ENCODE results near the gene SNCAIP.

The SNCAIP gene

DNA sequence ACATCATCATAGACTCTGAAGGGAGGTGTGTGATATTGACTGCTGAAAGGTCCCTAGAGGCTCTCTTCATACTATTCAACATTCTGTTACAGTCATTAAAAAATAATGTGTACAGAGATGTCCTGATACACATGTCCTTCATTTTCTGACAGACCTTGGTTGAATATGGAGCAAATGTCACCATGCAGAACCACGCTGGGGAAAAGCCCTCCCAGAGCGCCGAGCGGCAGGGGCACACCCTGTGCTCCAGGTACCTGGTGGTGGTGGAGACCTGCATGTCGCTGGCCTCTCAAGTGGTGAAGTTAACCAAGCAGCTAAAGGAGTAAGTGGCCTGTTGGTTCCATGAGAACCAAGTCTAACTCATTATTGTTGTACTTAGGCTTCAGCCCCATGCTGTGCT, 132.4 kb downstream of the SNCAIP start:
- Histone ChIP-seq H4K5ac (ENCODE audit: low read length) (no peak overlapping the region), H3K56ac (ENCODE audit: low read length) (no peak overlapping the region), H3K4me3 (ENCODE audit: low read length) (no peak overlapping the region), H3K4me1 (ENCODE audit: control insufficient read depth, low read depth, low read length) (no peaks in the 10 kb centered on the region), H3K9ac (ENCODE audit: low read length) (no peak overlapping the region), H3K4ac (ENCODE audit: low read depth, low read length) (no peak overlapping the region), H2BK120ac (ENCODE audit: low read depth, low read length) (no peak overlapping the region), H4K8ac (ENCODE audit: low read depth, low read length) (no peak overlapping the region), H3K79me1 (ENCODE audit: low read length) (no peaks in the 10 kb centered on the region), H2AK5ac (ENCODE audit: low read length) (no peak overlapping the region), H3K18ac (ENCODE audit: low read length) (no peak overlapping the region), H3K23ac (ENCODE audit: low read length) (no peak overlapping the region), H3K27me3 (ENCODE audit: insufficient read depth, low read length, poor library complexity) (no peaks in the 10 kb centered on the region), H2BK5ac (ENCODE audit: low read length) (no peak overlapping the region), H3K4me2 (ENCODE audit: low read length) (no peak overlapping the region), H2BK15ac (replicated peaks; ENCODE audit: low read depth) (no peak overlapping the region), H3K27ac (ENCODE audit: low read depth, low read length) (no peak overlapping the region), H3K79me2 (ENCODE audit: control insufficient read depth, insufficient read depth, low read length) (no peaks in the 10 kb centered on the region), H3K36me3 (ENCODE audit: control insufficient read depth, insufficient read depth, low read length) (no peaks in the 10 kb centered on the region)
- no CpG with 5 or more reads among the region's 5 CpGs for WGBS (ENCODE audit: extremely low coverage, insufficient coverage, low lambda C conversion rate)
- no peak for DNase-seq

DNA sequence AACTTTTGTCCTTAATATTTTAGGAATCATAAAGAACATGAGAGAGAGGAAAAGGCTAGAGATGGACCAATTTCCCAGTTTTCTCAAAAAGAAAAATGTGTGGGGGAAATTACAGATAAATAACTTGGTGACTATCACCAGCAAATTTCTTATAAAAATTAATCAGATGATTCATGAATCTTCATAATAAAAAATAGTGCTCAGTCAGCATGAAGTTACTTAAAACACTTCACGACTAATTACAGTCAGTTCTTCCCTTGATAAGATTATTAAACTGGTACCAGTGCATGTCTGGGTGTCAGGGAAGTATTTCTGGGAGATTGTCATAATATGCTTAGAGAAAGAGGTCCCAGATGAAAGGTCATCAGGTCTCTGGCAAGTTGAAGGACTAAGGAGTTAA, 133.0 kb downstream of the SNCAIP start:
- H3K56ac ChIP-seq (ENCODE audit: low read length), result no peak overlapping the region
- no peak overlapping the region for H3K4ac ChIP-seq (ENCODE audit: low read depth, low read length)
- H3K4me3 ChIP-seq (ENCODE audit: low read length), result no peak overlapping the region
- H2AK5ac ChIP-seq (ENCODE audit: low read length), result no peak overlapping the region
- no peak overlapping the region for H4K8ac ChIP-seq (ENCODE audit: low read depth, low read length)
- no peak overlapping the region for H3K27ac ChIP-seq (ENCODE audit: low read depth, low read length)
- no peak for DNase-seq
- no peaks in the 10 kb centered on the region for H3K4me1 ChIP-seq (ENCODE audit: control insufficient read depth, low read depth, low read length)
- H3K36me3 ChIP-seq (ENCODE audit: control insufficient read depth, insufficient read depth, low read length), result no peaks in the 10 kb centered on the region
- no peak overlapping the region for H2BK120ac ChIP-seq (ENCODE audit: low read depth, low read length)
- WGBS (ENCODE audit: extremely low coverage, insufficient coverage, low lambda C conversion rate), result no CpG with 5 or more reads among the region's 1 CpG
- H3K79me2 ChIP-seq (ENCODE audit: control insufficient read depth, insufficient read depth, low read length), result no peaks in the 10 kb centered on the region
- H4K5ac ChIP-seq (ENCODE audit: low read length), result no peak overlapping the region
- H3K18ac ChIP-seq (ENCODE audit: low read length), result no peak overlapping the region
- H3K4me2 ChIP-seq (ENCODE audit: low read length), result no peak overlapping the region
- no peak overlapping the region for H2BK15ac ChIP-seq (replicated peaks; ENCODE audit: low read depth)
- no peaks in the 10 kb centered on the region for H3K27me3 ChIP-seq (ENCODE audit: insufficient read depth, low read length, poor library complexity)
- H3K79me1 ChIP-seq (ENCODE audit: low read length), result no peaks in the 10 kb centered on the region
- H3K9ac ChIP-seq (ENCODE audit: low read length), result no peak overlapping the region
- no peak overlapping the region for H2BK5ac ChIP-seq (ENCODE audit: low read length)
- H3K23ac ChIP-seq (ENCODE audit: low read length), result no peak overlapping the region

DNA sequence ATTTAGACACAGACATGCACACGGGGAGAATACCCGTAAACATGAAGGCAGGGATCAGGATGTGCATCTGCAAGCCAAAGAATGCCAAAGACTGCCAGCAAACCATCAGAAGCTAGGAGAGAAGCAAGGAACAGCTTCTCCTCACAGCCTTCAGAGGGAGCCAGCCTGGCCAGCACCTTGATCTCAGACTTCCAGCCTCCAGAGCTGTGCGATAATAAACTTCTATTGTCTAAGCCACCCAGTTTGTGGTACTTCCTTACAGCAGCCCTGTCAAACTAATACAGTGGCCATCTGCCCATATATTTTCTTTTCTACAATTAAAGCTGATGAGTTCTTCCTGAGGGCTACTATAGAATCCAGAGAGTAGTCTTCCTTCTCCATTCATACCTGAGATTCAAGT, 135.0 kb downstream of the SNCAIP start:
- Histone ChIP-seq H2BK120ac (ENCODE audit: low read depth, low read length) (no peak overlapping the region), H2BK15ac (replicated peaks; ENCODE audit: low read depth) (no peak overlapping the region), H4K5ac (ENCODE audit: low read length) (no peak overlapping the region), H3K9ac (ENCODE audit: low read length) (no peak overlapping the region), H3K56ac (ENCODE audit: low read length) (no peak overlapping the region), H3K27ac (ENCODE audit: low read depth, low read length) (no peak overlapping the region), H3K4me2 (ENCODE audit: low read length) (no peak overlapping the region), H3K36me3 (ENCODE audit: control insufficient read depth, insufficient read depth, low read length) (no peaks in the 10 kb centered on the region), H2AK5ac (ENCODE audit: low read length) (no peak overlapping the region), H3K79me2 (ENCODE audit: control insufficient read depth, insufficient read depth, low read length) (no peaks in the 10 kb centered on the region), H3K79me1 (ENCODE audit: low read length) (no peaks in the 10 kb centered on the region), H3K18ac (ENCODE audit: low read length) (no peak overlapping the region), H3K23ac (ENCODE audit: low read length) (no peak overlapping the region), H3K4me3 (ENCODE audit: low read length) (no peak overlapping the region), H3K27me3 (ENCODE audit: insufficient read depth, low read length, poor library complexity) (no peaks in the 10 kb centered on the region), H3K4me1 (ENCODE audit: control insufficient read depth, low read depth, low read length) (no peaks in the 10 kb centered on the region), H3K4ac (ENCODE audit: low read depth, low read length) (no peak overlapping the region), H4K8ac (ENCODE audit: low read depth, low read length) (peak overlapping the region; percentile 39), H2BK5ac (ENCODE audit: low read length) (no peak overlapping the region)
- DNase-seq, result peak; percentile 8
- WGBS (ENCODE audit: extremely low coverage, insufficient coverage, low lambda C conversion rate), result no CpG with 5 or more reads among the region's 3 CpGs

DNA sequence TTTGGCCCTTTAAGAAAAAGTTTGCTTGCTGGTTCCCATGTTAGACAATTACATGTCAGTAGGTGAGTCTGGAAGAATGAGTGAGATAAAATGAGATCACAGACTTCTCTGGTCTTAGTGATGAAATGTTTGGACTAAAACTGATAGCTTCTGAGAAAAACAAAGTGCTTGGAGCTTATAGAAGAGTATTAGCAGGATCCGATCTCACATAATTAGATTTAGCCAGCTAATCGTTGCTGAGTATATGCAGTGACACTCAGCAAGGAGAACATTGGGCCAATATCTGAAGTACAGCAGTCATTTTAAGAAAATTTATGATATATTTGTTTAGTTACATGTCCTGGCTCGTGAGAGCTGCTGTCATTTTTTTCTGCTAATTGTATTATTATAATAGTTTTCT, 135.8 kb downstream of the SNCAIP start:
- H3K27me3 ChIP-seq (ENCODE audit: insufficient read depth, low read length, poor library complexity), result no peaks in the 10 kb centered on the region
- no CpG with 5 or more reads among the region's 3 CpGs for WGBS (ENCODE audit: extremely low coverage, insufficient coverage, low lambda C conversion rate)
- no peaks in the 10 kb centered on the region for H3K36me3 ChIP-seq (ENCODE audit: control insufficient read depth, insufficient read depth, low read length)
- no peak overlapping the region for H3K27ac ChIP-seq (ENCODE audit: low read depth, low read length)
- H3K4me2 ChIP-seq (ENCODE audit: low read length), result no peak overlapping the region
- no peaks in the 10 kb centered on the region for H3K79me1 ChIP-seq (ENCODE audit: low read length)
- no peaks in the 10 kb centered on the region for H3K4me1 ChIP-seq (ENCODE audit: control insufficient read depth, low read depth, low read length)
- H3K18ac ChIP-seq (ENCODE audit: low read length), result no peak overlapping the region
- no peak overlapping the region for H2BK120ac ChIP-seq (ENCODE audit: low read depth, low read length)
- no peak overlapping the region for H3K23ac ChIP-seq (ENCODE audit: low read length)
- H2BK5ac ChIP-seq (ENCODE audit: low read length), result no peak overlapping the region
- H3K9ac ChIP-seq (ENCODE audit: low read length), result no peak overlapping the region
- no peak overlapping the region for H3K56ac ChIP-seq (ENCODE audit: low read length)
- H2BK15ac ChIP-seq (replicated peaks; ENCODE audit: low read depth), result no peak overlapping the region
- DNase-seq, result no peak
- H3K79me2 ChIP-seq (ENCODE audit: control insufficient read depth, insufficient read depth, low read length), result no peaks in the 10 kb centered on the region
- H4K5ac ChIP-seq (ENCODE audit: low read length), result no peak overlapping the region
- H3K4ac ChIP-seq (ENCODE audit: low read depth, low read length), result no peak overlapping the region
- no peak overlapping the region for H2AK5ac ChIP-seq (ENCODE audit: low read length)
- no peak overlapping the region for H3K4me3 ChIP-seq (ENCODE audit: low read length)
- H4K8ac ChIP-seq (ENCODE audit: low read depth, low read length), result no peak overlapping the region

DNA sequence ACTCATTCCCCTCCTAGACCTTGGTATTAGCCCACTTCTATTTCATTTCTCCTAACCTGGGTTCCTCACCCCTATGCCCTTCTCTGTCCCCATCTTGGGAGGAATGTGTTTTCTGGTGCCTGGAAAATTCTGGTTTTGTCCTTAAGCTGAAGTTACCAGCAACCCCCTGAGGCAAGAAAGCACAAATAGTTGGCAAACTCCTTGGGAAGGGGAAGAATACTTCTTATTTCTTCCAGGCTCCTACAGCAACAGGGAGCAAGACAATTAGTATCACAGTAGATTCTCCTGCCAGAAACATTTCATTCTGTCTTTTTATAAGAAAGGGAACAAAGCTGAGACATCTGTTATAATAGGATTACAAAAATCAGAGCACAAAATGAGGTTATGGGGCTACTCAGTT, 142.5 kb downstream of the SNCAIP start:
- Histone ChIP-seq H3K4ac (ENCODE audit: low read depth, low read length) (no peak overlapping the region), H2AK5ac (ENCODE audit: low read length) (no peak overlapping the region), H3K36me3 (ENCODE audit: control insufficient read depth, insufficient read depth, low read length) (no peaks in the 10 kb centered on the region), H2BK5ac (ENCODE audit: low read length) (no peak overlapping the region), H3K56ac (ENCODE audit: low read length) (no peak overlapping the region), H3K27me3 (ENCODE audit: insufficient read depth, low read length, poor library complexity) (no peaks in the 10 kb centered on the region), H4K5ac (ENCODE audit: low read length) (no peak overlapping the region), H3K23ac (ENCODE audit: low read length) (no peak overlapping the region), H3K9ac (ENCODE audit: low read length) (no peak overlapping the region), H2BK120ac (ENCODE audit: low read depth, low read length) (no peak overlapping the region), H3K4me1 (ENCODE audit: control insufficient read depth, low read depth, low read length) (no peaks in the 10 kb centered on the region), H3K79me2 (ENCODE audit: control insufficient read depth, insufficient read depth, low read length) (no peaks in the 10 kb centered on the region), H2BK15ac (replicated peaks; ENCODE audit: low read depth) (no peak overlapping the region), H4K8ac (ENCODE audit: low read depth, low read length) (no peak overlapping the region), H3K27ac (ENCODE audit: low read depth, low read length) (no peak overlapping the region), H3K4me3 (ENCODE audit: low read length) (no peak overlapping the region), H3K4me2 (ENCODE audit: low read length) (no peak overlapping the region), H3K79me1 (ENCODE audit: low read length) (no peaks in the 10 kb centered on the region), H3K18ac (ENCODE audit: low read length) (no peak overlapping the region)
- peak; percentile 27 for DNase-seq

DNA sequence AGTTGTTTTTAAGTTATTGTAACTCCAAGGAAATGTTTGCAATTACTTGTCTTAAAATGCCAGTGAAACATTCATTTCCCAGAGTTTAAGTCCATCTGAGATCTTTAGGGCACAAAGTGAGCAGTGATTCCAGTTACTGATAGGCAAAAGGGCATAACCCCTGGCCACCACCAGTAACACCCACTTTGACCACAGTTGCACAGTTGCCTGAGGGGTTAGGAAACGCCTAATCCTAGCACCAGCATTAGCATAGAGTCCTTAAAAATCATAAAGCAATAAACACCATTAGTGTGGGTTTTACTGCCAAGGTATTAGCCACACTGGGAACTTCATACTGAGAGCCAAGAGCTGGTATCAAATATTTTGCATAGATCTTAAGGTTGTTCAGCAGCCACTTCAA, 143.9 kb downstream of the SNCAIP start:
- no peak overlapping the region for H3K18ac ChIP-seq (ENCODE audit: low read length)

More for the DNA sequence above, 143.9 kb downstream of the SNCAIP start:
- no CpG with 5 or more reads among the region's 1 CpG for WGBS (ENCODE audit: extremely low coverage, insufficient coverage, low lambda C conversion rate)
- Histone ChIP-seq H3K23ac (ENCODE audit: low read length) (no peak overlapping the region), H3K79me2 (ENCODE audit: control insufficient read depth, insufficient read depth, low read length) (no peaks in the 10 kb centered on the region), H4K8ac (ENCODE audit: low read depth, low read length) (no peak overlapping the region), H2AK5ac (ENCODE audit: low read length) (no peak overlapping the region), H2BK120ac (ENCODE audit: low read depth, low read length) (no peak overlapping the region), H3K56ac (ENCODE audit: low read length) (no peak overlapping the region), H3K4me1 (ENCODE audit: control insufficient read depth, low read depth, low read length) (no peaks in the 10 kb centered on the region), H3K27me3 (ENCODE audit: insufficient read depth, low read length, poor library complexity) (no peaks in the 10 kb centered on the region), H3K4me3 (ENCODE audit: low read length) (no peak overlapping the region), H4K5ac (ENCODE audit: low read length) (no peak overlapping the region), H3K4ac (ENCODE audit: low read depth, low read length) (no peak overlapping the region), H3K27ac (ENCODE audit: low read depth, low read length) (no peak overlapping the region), H3K79me1 (ENCODE audit: low read length) (no peaks in the 10 kb centered on the region), H2BK5ac (ENCODE audit: low read length) (no peak overlapping the region), H3K36me3 (ENCODE audit: control insufficient read depth, insufficient read depth, low read length) (no peaks in the 10 kb centered on the region), H3K9ac (ENCODE audit: low read length) (no peak overlapping the region), H2BK15ac (replicated peaks; ENCODE audit: low read depth) (no peak overlapping the region), H3K4me2 (ENCODE audit: low read length) (no peak overlapping the region)
- no peak for DNase-seq

Data from mesendoderm (in vitro differentiated cells).